HG03378 (cell line): ENCODE measurements around the gene ACYP1.
A peak's percentile ranks its signal among the peaks of the same experiment; 100 is the strongest.

Experiments used
- ATAC-seq: cut with Tn5 transposase; IDR thresholded peaks from one replicate; pipeline ENCODE4 v1.9.1; 2021; ENCODE audit warnings: mild to moderate bottlenecking, moderate library complexity; ENCODE audit not compliant: unreplicated experiment

Gene ACYP1

GRCh38 chr14:75063491-75064204 lies at the start of gene ACYP1:
Gene ACYP1 (minus strand): TSS chr14:75064024. CDS start chr14:75063553, 471 bp downstream.
- peak; percentile 85 for ATAC-seq

- ATAC-seq, result no peak
Observed at GRCh38 chr14:75109877-75110276, 46.1 kb upstream of the ACYP1 start.

- no peak for ATAC-seq
Observed at GRCh38 chr14:75107186-75107585, 43.4 kb upstream of the ACYP1 start.

- ATAC-seq, result no peak
Observed at GRCh38 chr14:75101491-75101890, 37.7 kb upstream of the ACYP1 start.

GRCh38 chr14:75098682-75099081 lies 34.9 kb upstream of the ACYP1 start:
- no peak for ATAC-seq

GRCh38 chr14:75098212-75098611 lies 34.4 kb upstream of the ACYP1 start:
- no peak for ATAC-seq

- ATAC-seq, result no peak
Observed at GRCh38 chr14:75096959-75097358, 33.1 kb upstream of the ACYP1 start.

GRCh38 chr14:75095690-75096089 lies 31.9 kb upstream of the ACYP1 start:
- no peak for ATAC-seq

- ATAC-seq, result no peak
Observed at GRCh38 chr14:75094896-75095295, 31.1 kb upstream of the ACYP1 start.

- ATAC-seq, result no peak
Observed at GRCh38 chr14:75092698-75093097, 28.9 kb upstream of the ACYP1 start.

- ATAC-seq, result no peak
Observed at GRCh38 chr14:75091251-75091650, 27.4 kb upstream of the ACYP1 start.

- ATAC-seq, result no peak
Observed at GRCh38 chr14:75090353-75090752, 26.5 kb upstream of the ACYP1 start.

GRCh38 chr14:75088566-75089373 lies 24.9 kb upstream of the ACYP1 start:
- no peak for ATAC-seq

GRCh38 chr14:75088153-75088552 lies 24.3 kb upstream of the ACYP1 start:
- ATAC-seq, result no peak

- ATAC-seq, result no peak
Observed at GRCh38 chr14:75084513-75084912, 20.7 kb upstream of the ACYP1 start.

- ATAC-seq, result no peak
Observed at GRCh38 chr14:75083271-75083670, 19.4 kb upstream of the ACYP1 start.

GRCh38 chr14:75081660-75082229 lies 17.9 kb upstream of the ACYP1 start:
- ATAC-seq, result no peak

- no peak for ATAC-seq
Observed at GRCh38 chr14:75079521-75079920, 15.7 kb upstream of the ACYP1 start.

- ATAC-seq, result no peak
Observed at GRCh38 chr14:75077794-75078193, 14.0 kb upstream of the ACYP1 start.

GRCh38 chr14:75070383-75070782 lies 6.6 kb upstream of the ACYP1 start:
- ATAC-seq, result no peak

- ATAC-seq, result no peak
Observed at GRCh38 chr14:75069811-75070145, 6.0 kb upstream of the ACYP1 start.
